Psoas muscle (tissue), 8 donors: ENCODE measurements around the gene AQP6. TPM values are rescaled to one million over a fixed set of nuclear protein-coding genes. Genes with fewer than 3 reads are reported as not detected.

Source experiments
- ATAC-seq, 4 donors: fragments of 200-7000 bp; cut with Tn5 transposase; one replicate each; pipeline ENCODE4 v1.9.1; 2020; ENCODE audit warnings: moderate library complexity in 3 of 4, mild to moderate bottlenecking in 2 of 4
- DNase-seq, 2 donors: peaks; one replicate each; pipeline ENCODE4 v3.0.0-alpha.2; 2020
- H3K27ac ChIP-seq: fragments of 200-600 bp; one replicate; pipeline ENCODE4 v1.8.0; 2022
- H3K27me3 ChIP-seq, 3 donors: fragments of 200-600 bp in 1 of 3; one replicate each; pipeline versions ENCODE4 v1.6.1 to v1.8.0; 2013 to 2022; ENCODE audit warnings: low read length in 2 of 3, mild to moderate bottlenecking in 2 of 3, moderate library complexity in 1 of 3; ENCODE audit not compliant: insufficient read depth in 3 of 3
- H3K36me3 ChIP-seq, 2 donors: fragments of 200-600 bp in 1 of 2; one replicate each; pipeline versions ENCODE4 v1.6.1 to v1.8.0; 2013 to 2022; ENCODE audit warnings: low read depth in 1 of 2, mild to moderate bottlenecking in 1 of 2, moderate library complexity in 1 of 2; ENCODE audit not compliant: insufficient read depth in 1 of 2
- H3K4me1 ChIP-seq: fragments of 200-600 bp; one replicate; pipeline ENCODE4 v1.8.0; 2022
- H3K4me3 ChIP-seq: fragments of 200-600 bp; one replicate; pipeline ENCODE4 v1.8.0; 2022; ENCODE audit warnings: mild to moderate bottlenecking
- H3K9me3 ChIP-seq: fragments of 200-600 bp; one replicate; pipeline ENCODE4 v1.8.0; 2022
- WGBS, 3 donors: extraction: QIAGEN DNeasy Blood & Tissue Kit; methylation state at CpG; one replicate each; pipeline versions ENCODE4 v1.1.6 to v1.1.7; 2013; 5-methylcytosine and 5-hydroxymethylcytosine counted together
- intact Hi-C, 2 donors: fragments of 100-400 bp; cut with DNase I; formaldehyde crosslinking; loops; one replicate each; pipeline versions ENCODE4 v1.11.0 to v1.14.2; 2022
- polyA plus RNA-seq, 3 donors: library from polyadenylated mRNA; stranded (reverse); fragments of 200-250 nt; gene quantifications; one replicate each; pipeline ENCODE4 v1.2.3, GENCODE V29; 2013
- total RNA-seq, 4 donors: library from RNA; stranded (reverse); fragmentation: NEBNext Ultra II Directional in 2 of 4; extraction: Animal tissue kit (Norgen Biotek cat#: 25700) in 2 of 4; gene quantifications; one replicate each; pipeline versions ENCODE4 v1.2.1 to v1.2.4, GENCODE V29; 2021 to 2023
- TF ChIP-seq, protein P1 (sequence below): fragments of 200-600 bp; IDR thresholded peaks from one replicate; pipeline ENCODE4 v1.8.0; 2022; ENCODE audit warnings: antibody characterized with exemption
- donor health status: healthy with polysubstance abuse.
- donor health status: DM: no; HTN: no; CAD: no; lungs with moderate emphysema.
- donor health status: Bipolar disorder and iron deficiency.
- donor health status: healthy.
- donor health status: DM: yes; HTN: yes; CAD: no.
- donor health status: DM: no; HTN: no; CAD: no.
- donor health status: DM: no; HTN: no; CAD: no.
- donor health status: DM: yes; HTN: yes; CAD: no.

Gene AQP6
- total and polyA plus RNA-seq, 7 donors, result 0.04 TPM; not detected in 6

DNA sequence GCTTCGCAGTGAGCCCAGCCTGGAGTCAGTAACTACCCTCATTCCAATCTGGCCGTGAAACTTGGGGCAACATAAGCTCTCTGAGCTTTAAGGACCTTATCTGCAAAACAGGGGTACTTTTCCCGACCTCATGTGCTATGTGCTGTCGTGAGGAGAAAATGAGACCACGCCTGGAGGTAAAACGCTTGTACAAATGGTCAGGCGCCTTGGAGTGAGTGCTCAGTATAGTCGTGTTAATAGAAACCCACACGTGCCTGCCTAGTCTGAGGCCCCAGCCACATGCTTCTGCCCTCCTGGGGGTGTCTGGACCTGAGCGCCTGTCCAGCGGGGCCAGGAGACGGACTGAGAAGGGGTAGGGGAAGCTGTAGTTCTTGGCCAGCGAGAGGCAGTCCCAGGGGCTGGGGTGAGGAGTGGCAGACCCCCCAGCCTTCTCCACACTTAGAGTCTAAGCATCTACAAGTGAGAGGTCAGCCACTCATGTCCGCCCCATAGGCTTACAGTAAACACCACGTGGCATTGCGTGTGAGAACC is 6.2 kb upstream of the AQP6 start:
- Histone ChIP-seq H3K4me3 (no peak overlapping the region), H3K36me3 (no peaks in the 10 kb centered on the region), H3K27ac (no peak overlapping the region), H3K9me3 (no peaks in the 10 kb centered on the region), H3K27me3 (peaks cover 0 to 57% (median 6%) of the 10 kb centered on the region in 3 donors), H3K4me1 (peaks cover 4% of the 10 kb centered on the region)
- ATAC-seq, result no peak
- no peak for DNase-seq
- TF ChIP-seq, protein P1, sequence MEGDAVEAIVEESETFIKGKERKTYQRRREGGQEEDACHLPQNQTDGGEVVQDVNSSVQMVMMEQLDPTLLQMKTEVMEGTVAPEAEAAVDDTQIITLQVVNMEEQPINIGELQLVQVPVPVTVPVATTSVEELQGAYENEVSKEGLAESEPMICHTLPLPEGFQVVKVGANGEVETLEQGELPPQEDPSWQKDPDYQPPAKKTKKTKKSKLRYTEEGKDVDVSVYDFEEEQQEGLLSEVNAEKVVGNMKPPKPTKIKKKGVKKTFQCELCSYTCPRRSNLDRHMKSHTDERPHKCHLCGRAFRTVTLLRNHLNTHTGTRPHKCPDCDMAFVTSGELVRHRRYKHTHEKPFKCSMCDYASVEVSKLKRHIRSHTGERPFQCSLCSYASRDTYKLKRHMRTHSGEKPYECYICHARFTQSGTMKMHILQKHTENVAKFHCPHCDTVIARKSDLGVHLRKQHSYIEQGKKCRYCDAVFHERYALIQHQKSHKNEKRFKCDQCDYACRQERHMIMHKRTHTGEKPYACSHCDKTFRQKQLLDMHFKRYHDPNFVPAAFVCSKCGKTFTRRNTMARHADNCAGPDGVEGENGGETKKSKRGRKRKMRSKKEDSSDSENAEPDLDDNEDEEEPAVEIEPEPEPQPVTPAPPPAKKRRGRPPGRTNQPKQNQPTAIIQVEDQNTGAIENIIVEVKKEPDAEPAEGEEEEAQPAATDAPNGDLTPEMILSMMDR, result no peak
- WGBS, 3 donors, result 42 to 52% (median 44%) methylated on average over 15 to 16 of the region's 16 CpGs
- intact Hi-C loops, result loop anchor here (1.0 to 10.0 kb wide), 6 partner anchors 96 to 198 kb away; partner anchors contain the start of gene CERS5 (in 1 of the 2)

DNA sequence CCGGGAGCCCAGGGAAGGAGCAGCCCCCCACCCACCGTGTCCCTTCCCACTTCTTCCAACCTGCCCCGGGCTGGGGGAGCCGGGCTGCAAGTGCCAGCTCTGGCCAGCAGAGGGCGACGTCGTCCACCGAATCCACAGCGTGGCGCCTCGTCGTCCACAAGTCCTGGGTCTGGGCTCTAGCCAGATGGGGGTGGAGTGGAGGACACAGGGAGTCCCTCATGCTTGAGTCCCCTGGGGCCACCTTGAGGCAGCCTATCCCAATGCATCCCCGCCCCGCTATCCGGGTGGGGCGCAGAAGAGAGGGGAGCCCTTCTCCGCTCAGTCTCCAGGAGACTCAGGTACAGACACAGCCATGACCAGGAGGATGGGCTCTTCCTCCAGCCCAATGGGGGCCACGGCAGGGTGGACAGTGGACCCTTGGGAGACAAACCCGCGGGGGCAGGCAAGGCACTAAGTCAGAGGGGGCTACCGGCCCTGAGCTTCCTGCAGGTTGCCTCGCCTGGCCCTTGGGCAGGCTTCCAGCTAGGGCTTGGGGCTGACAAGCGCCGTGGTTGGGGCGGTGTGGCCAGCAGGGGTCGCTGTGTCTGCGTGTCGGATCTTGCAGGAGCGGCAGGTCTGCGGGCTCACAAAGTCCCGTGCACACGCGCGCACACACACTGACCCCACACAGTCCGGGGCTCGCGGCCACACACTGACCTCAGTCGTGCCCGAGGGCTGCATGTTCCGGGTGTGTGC is 5.5 kb upstream of the AQP6 start:
- peak; percentile 85 to 93 (median 89) for ATAC-seq

DNA sequence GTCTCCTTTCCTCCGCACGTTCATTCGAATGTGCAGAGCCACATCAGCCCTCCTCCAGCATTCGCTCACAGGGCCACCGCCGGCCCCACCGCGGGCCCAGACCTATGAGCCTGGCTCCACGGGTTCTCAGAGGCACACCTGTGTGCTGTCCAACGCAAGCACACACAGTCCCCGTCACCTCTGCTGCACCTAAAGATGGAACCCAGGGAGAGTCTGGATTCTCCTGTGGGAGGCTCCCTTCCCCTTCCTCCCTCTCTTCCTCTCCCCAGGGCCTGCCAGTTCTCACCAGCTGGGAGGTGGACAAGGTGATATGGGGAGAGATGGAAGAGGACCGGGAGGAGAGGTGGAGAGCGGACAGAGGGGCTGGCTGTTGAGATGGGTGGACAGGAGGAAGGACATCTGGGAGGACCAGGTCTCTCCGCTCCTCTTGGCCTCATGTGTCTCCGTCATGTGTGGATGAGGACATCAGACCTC is 4.9 kb upstream of the AQP6 start:
- peak overlapping the region; percentile 53 for H3K4me3 ChIP-seq
- intact Hi-C loops, result loop anchor here (1.0 to 10.0 kb wide), 6 partner anchors 95 to 197 kb away; partner anchors contain the start of gene CERS5 (in 1 of the 2)
- peaks cover 0 to 48% (median 1%) of the 10 kb centered on the region in 3 donors for H3K27me3 ChIP-seq
- WGBS, 3 donors, result 39 to 44% (median 43%) methylated on average over 15 of the region's 15 CpGs
- no peak overlapping the region for H3K27ac ChIP-seq
- ATAC-seq, result no peak
- peaks cover 4% of the 10 kb centered on the region for H3K4me1 ChIP-seq
- no peak for DNase-seq
- TF ChIP-seq, protein P1, result no peak
- no peaks in the 10 kb centered on the region for H3K36me3 ChIP-seq
- no peaks in the 10 kb centered on the region for H3K9me3 ChIP-seq

More for the DNA sequence above, 5.5 kb upstream of the AQP6 start:
- Histone ChIP-seq H3K27ac (no peak overlapping the region), H3K36me3 (no peaks in the 10 kb centered on the region), H3K9me3 (no peaks in the 10 kb centered on the region), H3K4me3 (peak overlapping the region; percentile 53), H3K4me1 (peaks cover 4% of the 10 kb centered on the region), H3K27me3 (peaks cover 0 to 52% (median 1%) of the 10 kb centered on the region in 3 donors)
- intact Hi-C loops, result loop anchor here (1.0 to 10.0 kb wide), 6 partner anchors 96 to 198 kb away; partner anchors contain the start of gene CERS5 (in 1 of the 2)
- 3 to 5% (median 4%) methylated on average over 37 to 40 of the region's 40 CpGs for WGBS, 3 donors
- TF ChIP-seq, protein P1, result peak; percentile 83
- DNase-seq, result peak; percentile 89 to 92

DNA sequence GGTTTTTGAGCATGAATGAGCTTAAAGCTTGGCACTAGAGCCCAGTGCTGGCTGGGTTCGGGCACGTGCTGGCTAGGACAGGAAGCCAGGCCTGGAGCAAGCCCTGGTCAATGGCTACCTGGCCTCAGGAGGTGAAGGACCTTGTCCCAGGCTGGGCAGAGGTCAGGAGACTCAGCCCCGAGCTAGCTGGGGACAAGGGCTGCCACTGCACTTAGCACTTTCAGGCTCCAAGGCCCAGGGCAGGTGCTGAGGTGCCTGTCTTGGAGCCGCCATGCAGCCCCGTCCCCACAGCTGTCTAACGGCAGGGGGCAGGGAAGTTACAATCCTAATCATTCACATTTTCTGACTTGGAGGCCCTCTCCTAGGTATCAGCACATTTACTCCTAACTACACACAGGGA is 4.3 kb upstream of the AQP6 start:
- intact Hi-C loops, result loop anchor here (5.0 to 10.0 kb wide), 4 partner anchors 101 to 196 kb away; partner anchors contain the start of gene CERS5 (in 1 of the 2)
- Histone ChIP-seq H3K27ac (no peak overlapping the region), H3K27me3 (peaks cover 0 to 48% (median 0%) of the 10 kb centered on the region in 3 donors), H3K4me3 (no peak overlapping the region), H3K9me3 (no peaks in the 10 kb centered on the region), H3K36me3 (no peaks in the 10 kb centered on the region), H3K4me1 (peaks cover 4% of the 10 kb centered on the region)
- WGBS, 3 donors, result 84 to 90% (median 89%) methylated on average over 6 of the region's 6 CpGs
- TF ChIP-seq, protein P1, result no peak
- DNase-seq, result no peak
- ATAC-seq, result no peak
